ENCODE data around the gene HIP1R. TPM values are rescaled to one million over a fixed set of nuclear protein-coding genes. Genes with fewer than 3 reads are reported as not detected.

The HIP1R gene
- total and polyA plus RNA-seq, 4 donors: 25.4 to 101 (median 30.1) TPM

DNA sequence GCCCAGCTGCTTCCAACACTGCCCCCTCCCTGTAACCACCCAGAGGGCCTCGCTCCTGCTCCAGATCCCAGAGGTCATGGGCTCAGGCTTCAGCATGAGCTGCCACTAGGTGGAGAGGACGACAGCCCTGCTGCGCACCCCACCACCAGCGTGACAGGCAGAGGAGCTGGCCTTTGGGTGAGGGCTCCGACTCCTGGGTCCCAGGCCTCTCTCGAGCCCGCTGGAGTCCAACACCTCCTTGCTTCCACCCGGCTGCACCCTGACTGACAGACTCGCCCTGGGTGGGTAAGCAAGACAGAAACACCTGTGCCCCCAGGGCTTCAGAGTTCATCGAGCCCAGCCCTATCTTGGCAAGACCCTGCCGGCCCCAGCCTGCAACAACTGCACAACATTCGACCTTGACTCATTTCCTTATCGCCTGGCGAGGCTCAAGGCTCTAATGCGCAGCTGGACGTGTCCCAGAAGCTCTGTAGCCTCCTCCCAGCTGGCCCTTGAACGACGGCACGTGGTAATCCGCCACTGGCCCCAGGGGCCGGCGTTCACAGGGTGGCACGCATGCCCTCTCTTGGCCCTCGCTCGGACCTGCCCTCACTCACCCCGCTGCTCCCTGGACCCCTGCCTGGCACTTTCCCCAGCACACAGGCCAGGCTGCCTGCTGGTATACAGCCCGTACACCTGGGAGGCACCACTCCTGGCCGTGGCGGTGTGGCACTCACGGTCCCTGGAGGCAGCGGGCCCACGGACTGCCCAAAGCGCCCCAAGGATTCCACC lies 32.6 kb downstream of the HIP1R start:
- no peaks in the 10 kb centered on the region for H3K4me1 ChIP-seq (ENCODE audit: control insufficient read depth in 1 of 2, insufficient read depth in 2 of 2, low read length in 2 of 2)
- no peak overlapping the region for H3K27ac ChIP-seq (ENCODE audit: low read depth in 1 of 2, low read length in 2 of 2)
- H3K27me3 ChIP-seq (ENCODE audit: control insufficient read depth in 1 of 2, insufficient read depth in 2 of 2, low read length in 1 of 2): no peaks in the 10 kb centered on the region
- 84 to 86% methylated on average over 33 of the region's 33 CpGs for WGBS, 2 donors
- no peak overlapping the region for H3K4me3 ChIP-seq (ENCODE audit: low read length in 2 of 2)
- H3K36me3 ChIP-seq (ENCODE audit: control insufficient read depth in 1 of 2, insufficient read depth in 2 of 2, low read length in 1 of 2): no peaks in the 10 kb centered on the region
- H3K9me3 ChIP-seq (ENCODE audit: control insufficient read depth, low read length): no peaks in the 10 kb centered on the region
- DNase-seq (peak in 1 of 2 donors; percentile 76), ATAC-seq (ENCODE audit: low FRiP score) (no peak)
- intact Hi-C loops (cut with DNase I): loop anchor here in 1 of 2 donors (10.0 kb wide), 1 partner anchor 367 kb away; the partner anchor contains the start of genes MPHOSPH9 and MTRFR

DNA sequence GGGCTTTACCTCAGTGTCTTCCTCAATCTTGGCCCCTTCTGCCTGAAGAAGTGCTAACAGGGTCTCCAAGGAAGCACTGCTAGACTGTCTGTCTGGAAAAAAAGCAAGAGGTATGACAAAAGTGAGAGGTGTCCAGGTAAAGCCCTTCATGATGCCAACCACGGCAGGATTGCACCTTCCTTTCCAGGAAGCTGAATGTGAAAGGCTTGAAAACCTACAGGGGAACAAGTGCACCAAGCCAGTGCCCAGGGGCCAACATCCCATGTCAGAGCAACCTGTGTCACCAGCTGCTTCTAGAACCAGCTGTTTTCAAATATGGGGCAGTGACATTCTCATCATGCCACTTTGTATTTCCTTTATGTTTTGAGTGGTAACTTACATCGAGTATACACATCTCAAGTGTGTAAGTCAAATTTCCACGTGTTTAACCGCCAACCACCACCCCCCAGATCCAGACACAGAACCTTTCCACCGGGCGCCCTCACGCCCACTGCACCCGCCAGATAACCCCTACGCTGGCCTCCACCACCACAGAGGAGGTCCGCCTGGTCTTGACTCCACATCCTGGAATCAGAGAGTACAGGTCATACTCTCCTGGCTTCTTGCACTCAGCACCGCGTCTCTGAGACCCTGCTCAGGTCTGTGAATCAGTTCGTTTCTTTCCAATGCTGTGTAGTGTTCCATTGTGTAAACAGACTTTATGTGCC lies 33.4 kb downstream of the HIP1R start:
- intact Hi-C loops (cut with DNase I): loop anchor here in 1 of 2 donors (10.0 kb wide), 1 partner anchor 366 kb away; the partner anchor contains the start of genes MPHOSPH9 and MTRFR
- DNase-seq (peak in 1 of 2 donors; percentile 57), ATAC-seq (ENCODE audit: low FRiP score) (no peak)
- Histone ChIP-seq H3K4me3 (ENCODE audit: low read length in 2 of 2) (no peak overlapping the region), H3K27ac (ENCODE audit: low read depth in 1 of 2, low read length in 2 of 2) (no peak overlapping the region), H3K4me1 (ENCODE audit: control insufficient read depth in 1 of 2, insufficient read depth in 2 of 2, low read length in 2 of 2) (no peaks in the 10 kb centered on the region), H3K36me3 (ENCODE audit: control insufficient read depth in 1 of 2, insufficient read depth in 2 of 2, low read length in 1 of 2) (no peaks in the 10 kb centered on the region), H3K9me3 (ENCODE audit: control insufficient read depth, low read length) (no peaks in the 10 kb centered on the region), H3K27me3 (ENCODE audit: control insufficient read depth in 1 of 2, insufficient read depth in 2 of 2, low read length in 1 of 2) (no peaks in the 10 kb centered on the region)
- 94 to 96% methylated on average over 13 of the region's 13 CpGs for WGBS, 2 donors

DNA sequence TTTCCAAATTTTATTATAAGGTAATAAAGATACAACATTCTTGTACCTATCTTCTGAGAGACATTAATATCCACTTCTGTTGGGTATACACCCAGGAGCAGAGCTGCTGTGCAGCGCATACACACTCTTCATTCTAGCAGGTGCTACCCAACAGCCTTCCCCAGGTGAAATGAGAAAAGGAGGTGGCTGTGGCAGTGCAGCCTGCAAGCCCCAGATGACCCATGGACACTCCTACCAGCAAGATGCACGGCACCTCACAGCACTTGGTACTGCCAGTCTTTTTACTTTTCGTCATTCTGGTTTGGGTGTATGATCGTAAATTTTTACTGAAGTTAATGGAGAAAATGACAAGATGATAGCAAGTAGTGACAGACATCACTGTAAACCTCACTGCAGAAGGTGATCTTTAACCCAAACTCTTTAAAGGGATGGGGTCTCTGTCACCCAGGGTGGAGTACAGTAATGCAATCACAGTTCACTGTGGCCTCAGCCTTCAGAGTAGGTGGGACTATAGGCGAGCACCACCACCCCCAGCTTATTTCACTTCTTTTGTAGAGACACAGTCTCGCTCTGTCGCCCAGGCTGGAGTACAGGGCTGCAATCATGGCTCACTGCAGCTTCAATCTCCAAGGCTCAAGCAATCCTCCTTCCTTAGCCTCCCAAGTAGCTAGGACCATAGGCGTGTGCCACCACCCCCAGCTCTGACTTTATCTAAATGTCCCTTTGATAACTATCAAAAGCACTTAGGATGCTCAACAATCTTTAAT lies 34.1 kb downstream of the HIP1R start:
- Histone ChIP-seq H3K27me3 (ENCODE audit: control insufficient read depth in 1 of 2, insufficient read depth in 2 of 2, low read length in 1 of 2) (no peaks in the 10 kb centered on the region), H3K4me3 (ENCODE audit: low read length in 2 of 2) (no peak overlapping the region), H3K36me3 (ENCODE audit: control insufficient read depth in 1 of 2, insufficient read depth in 2 of 2, low read length in 1 of 2) (no peaks in the 10 kb centered on the region), H3K9me3 (ENCODE audit: control insufficient read depth, low read length) (no peaks in the 10 kb centered on the region), H3K4me1 (ENCODE audit: control insufficient read depth in 1 of 2, insufficient read depth in 2 of 2, low read length in 2 of 2) (no peaks in the 10 kb centered on the region), H3K27ac (ENCODE audit: low read depth in 1 of 2, low read length in 2 of 2) (no peak overlapping the region)
- no peak for ATAC-seq (ENCODE audit: low FRiP score)
- no peak for DNase-seq
- intact Hi-C loops (cut with DNase I): loop anchor here in 1 of 2 donors (10.0 kb wide), 1 partner anchor 365 kb away; the partner anchor contains the start of genes MPHOSPH9 and MTRFR
- 93 to 99% methylated on average over 8 of the region's 8 CpGs for WGBS, 2 donors

DNA sequence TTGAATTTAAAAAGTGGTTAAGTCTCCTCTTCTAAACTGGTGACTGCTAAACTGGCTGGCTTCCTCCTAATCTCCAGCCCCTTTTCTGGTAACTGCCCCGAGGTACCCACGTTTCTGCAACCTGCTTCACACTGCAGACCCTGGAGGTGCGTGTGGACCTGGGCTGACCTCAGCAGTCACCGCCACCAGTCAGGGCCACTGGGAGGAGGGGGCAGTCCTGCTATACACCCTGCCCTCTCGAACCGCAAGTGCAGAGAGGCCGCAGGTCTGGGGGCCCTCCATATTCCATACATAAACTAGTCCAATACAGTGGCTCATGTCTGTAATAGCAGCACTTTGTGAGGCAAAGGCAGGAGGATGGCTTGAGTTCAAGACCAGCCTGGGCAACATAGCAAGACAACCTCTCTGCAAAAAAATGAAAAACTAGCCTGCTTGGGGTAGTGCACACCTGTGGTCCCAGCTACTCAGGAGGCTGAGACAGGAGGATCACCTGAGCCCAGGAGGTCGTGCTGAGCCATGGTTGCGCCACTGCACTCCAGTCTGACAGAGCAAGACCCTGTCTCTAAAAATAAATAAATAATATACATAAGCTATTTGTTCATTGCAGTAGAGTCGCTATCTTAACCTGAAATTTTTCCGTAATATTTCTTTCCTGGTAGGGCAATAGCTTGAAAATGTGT lies 35.0 kb downstream of the HIP1R start:
- WGBS, 2 donors: 92% methylated on average over 11 of the region's 11 CpGs
- intact Hi-C loops (cut with DNase I): no loop called here
- DNase-seq (peak in 1 of 2 donors; percentile 51), ATAC-seq (ENCODE audit: low FRiP score) (no peak)
- Histone ChIP-seq H3K4me3 (ENCODE audit: low read length in 2 of 2) (no peak overlapping the region), H3K9me3 (ENCODE audit: control insufficient read depth, low read length) (no peaks in the 10 kb centered on the region), H3K36me3 (ENCODE audit: control insufficient read depth in 1 of 2, insufficient read depth in 2 of 2, low read length in 1 of 2) (no peaks in the 10 kb centered on the region), H3K4me1 (ENCODE audit: control insufficient read depth in 1 of 2, insufficient read depth in 2 of 2, low read length in 2 of 2) (no peaks in the 10 kb centered on the region), H3K27ac (ENCODE audit: low read depth in 1 of 2, low read length in 2 of 2) (no peak overlapping the region), H3K27me3 (ENCODE audit: control insufficient read depth in 1 of 2, insufficient read depth in 2 of 2, low read length in 1 of 2) (no peaks in the 10 kb centered on the region)

DNA sequence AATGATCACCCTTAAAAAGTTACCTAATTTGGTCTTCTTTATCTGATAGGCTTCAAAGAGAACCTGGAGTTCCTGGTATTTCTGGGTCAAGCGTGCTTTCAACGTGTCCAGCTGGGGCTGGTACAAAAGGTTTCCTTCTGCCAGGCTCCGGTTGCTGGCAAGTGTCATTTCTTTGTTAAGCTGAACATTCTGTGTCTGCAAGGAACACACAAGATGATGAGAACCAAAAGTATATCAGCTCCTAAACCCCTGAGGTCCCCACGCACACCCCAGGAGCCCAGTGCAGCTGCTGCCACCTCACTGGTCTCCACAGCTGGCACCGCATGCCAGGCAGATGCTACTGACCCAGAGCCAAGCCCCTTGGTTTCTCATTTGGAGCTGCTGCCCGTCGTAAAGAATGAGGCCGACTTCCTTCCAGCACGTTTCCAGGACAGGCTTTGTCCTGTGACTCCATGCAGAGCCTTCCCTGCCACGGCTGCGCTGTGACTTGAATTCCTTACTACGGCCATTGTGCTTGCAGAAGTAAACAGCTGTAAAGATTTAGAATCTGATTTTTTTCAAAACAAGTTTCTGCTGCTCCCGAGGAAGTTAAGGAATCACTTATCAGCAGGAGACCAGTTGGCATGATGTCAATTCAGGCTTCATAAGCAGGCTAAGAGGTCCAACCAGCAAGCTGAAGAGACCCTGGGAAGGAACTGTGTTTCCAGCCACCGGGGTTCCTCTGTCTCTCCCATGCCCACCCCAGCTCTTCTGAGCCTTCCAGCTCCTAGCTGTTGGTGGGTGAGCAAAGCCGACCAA lies 35.8 kb downstream of the HIP1R start:
- Histone ChIP-seq H3K4me1 (ENCODE audit: control insufficient read depth in 1 of 2, insufficient read depth in 2 of 2, low read length in 2 of 2) (no peaks in the 10 kb centered on the region), H3K27ac (ENCODE audit: low read depth in 1 of 2, low read length in 2 of 2) (peak overlapping the region in 1 of 2 donors; percentile 1), H3K27me3 (ENCODE audit: control insufficient read depth in 1 of 2, insufficient read depth in 2 of 2, low read length in 1 of 2) (no peaks in the 10 kb centered on the region), H3K9me3 (ENCODE audit: control insufficient read depth, low read length) (no peaks in the 10 kb centered on the region), H3K4me3 (ENCODE audit: low read length in 2 of 2) (no peak overlapping the region), H3K36me3 (ENCODE audit: control insufficient read depth in 1 of 2, insufficient read depth in 2 of 2, low read length in 1 of 2) (no peaks in the 10 kb centered on the region)
- intact Hi-C loops (cut with DNase I): no loop called here
- DNase-seq (peak; percentile 65 to 72), ATAC-seq (ENCODE audit: low FRiP score) (no peak)
- WGBS, 2 donors: 21 to 22% methylated on average over 15 of the region's 15 CpGs

DNA sequence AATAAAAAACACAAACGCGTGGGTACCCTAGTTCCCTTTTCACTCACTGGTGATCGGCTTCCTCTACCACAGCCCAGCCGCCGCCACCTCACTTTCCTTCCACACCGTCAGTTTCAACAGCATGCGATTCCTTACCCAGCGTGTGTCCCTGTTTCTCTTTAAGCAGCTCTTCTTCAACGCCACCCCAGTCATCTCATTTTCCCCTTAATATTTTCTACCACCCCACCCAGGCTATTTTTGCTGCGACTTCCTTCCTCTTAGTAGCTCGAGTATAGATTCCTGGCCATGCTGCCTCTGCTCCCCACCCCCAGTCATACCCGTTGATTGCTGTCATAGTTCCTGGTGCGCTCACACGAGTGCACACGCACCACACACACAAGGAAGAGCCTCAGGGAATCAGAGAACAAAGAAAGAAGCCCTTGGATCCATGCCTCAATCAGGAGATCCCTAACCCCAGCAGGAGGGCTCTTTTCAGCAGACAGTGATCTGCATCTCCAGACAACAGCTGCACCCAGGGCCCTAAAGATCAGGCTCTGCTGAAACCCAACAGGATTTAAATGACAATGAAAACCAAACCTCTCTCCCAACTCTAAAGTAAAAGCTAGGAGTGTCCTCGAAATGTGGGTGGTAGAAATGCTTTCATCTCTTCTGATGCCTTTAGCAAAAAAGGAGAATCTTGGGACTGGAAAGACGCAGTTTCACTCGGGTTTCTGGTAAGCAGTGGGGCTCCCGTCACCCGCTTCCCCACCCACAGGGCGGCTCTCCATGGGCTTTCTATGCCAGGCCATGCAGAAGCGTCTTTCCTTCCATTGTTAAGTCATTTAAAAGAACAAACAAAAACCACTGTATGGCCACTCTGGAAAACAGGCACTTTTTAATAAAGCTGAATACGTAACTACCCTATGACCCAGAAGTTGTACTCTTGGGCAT lies 36.9 kb downstream of the HIP1R start:
- DNase-seq: peak; percentile 79 to 83
- intact Hi-C loops (cut with DNase I): no loop called here
- 49 to 53% methylated on average over 23 of the region's 23 CpGs for WGBS, 2 donors
- H3K27ac ChIP-seq (ENCODE audit: low read depth in 1 of 2, low read length in 2 of 2): no peak overlapping the region
- H3K4me1 ChIP-seq (ENCODE audit: control insufficient read depth in 1 of 2, insufficient read depth in 2 of 2, low read length in 2 of 2): no peaks in the 10 kb centered on the region
- H3K27me3 ChIP-seq (ENCODE audit: control insufficient read depth in 1 of 2, insufficient read depth in 2 of 2, low read length in 1 of 2): no peaks in the 10 kb centered on the region
- H3K4me3 ChIP-seq (ENCODE audit: low read length in 2 of 2): no peak overlapping the region
- H3K9me3 ChIP-seq (ENCODE audit: control insufficient read depth, low read length): no peaks in the 10 kb centered on the region
- peak; percentile 78 for ATAC-seq (ENCODE audit: low FRiP score)
- H3K36me3 ChIP-seq (ENCODE audit: control insufficient read depth in 1 of 2, insufficient read depth in 2 of 2, low read length in 1 of 2): no peaks in the 10 kb centered on the region

DNA sequence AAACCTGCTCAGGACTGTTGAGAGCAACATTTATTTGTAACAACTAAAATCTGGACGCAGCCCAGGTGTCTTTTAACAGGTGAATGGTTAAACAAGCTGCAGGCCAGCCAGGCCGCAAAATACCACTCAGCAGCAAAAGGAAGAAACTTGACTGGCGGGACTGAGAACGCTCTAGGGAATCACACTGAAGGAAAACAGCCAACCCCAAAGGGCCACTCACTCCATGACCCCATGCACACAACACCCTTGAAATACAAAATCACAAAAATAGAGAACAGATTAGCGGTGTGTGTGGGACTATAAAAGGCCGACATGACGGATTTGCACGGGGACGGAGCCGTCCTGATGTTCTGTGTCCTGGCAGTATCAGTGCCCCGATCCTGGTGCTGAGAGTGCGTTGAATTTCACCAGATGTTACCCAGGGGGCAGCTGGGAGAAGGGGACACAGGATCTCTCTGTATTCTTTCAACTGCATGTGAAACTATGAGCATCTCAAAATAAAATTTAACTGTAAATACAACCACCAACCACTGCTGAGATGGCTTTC lies 37.6 kb downstream of the HIP1R start:
- Histone ChIP-seq H3K27ac (ENCODE audit: low read depth in 1 of 2, low read length in 2 of 2) (no peak overlapping the region), H3K36me3 (ENCODE audit: control insufficient read depth in 1 of 2, insufficient read depth in 2 of 2, low read length in 1 of 2) (no peaks in the 10 kb centered on the region), H3K27me3 (ENCODE audit: control insufficient read depth in 1 of 2, insufficient read depth in 2 of 2, low read length in 1 of 2) (no peaks in the 10 kb centered on the region), H3K4me3 (ENCODE audit: low read length in 2 of 2) (no peak overlapping the region), H3K4me1 (ENCODE audit: control insufficient read depth in 1 of 2, insufficient read depth in 2 of 2, low read length in 2 of 2) (no peaks in the 10 kb centered on the region), H3K9me3 (ENCODE audit: control insufficient read depth, low read length) (no peaks in the 10 kb centered on the region)
- 91% methylated on average over 12 of the region's 12 CpGs for WGBS, 2 donors
- DNase-seq (peak in 1 of 2 donors; percentile 55), ATAC-seq (ENCODE audit: low FRiP score) (no peak)
- intact Hi-C loops (cut with DNase I): no loop called here

Data from aorta (tissue), 5 donors.